Measurements from ENCODE around the gene GEMIN4. TPM values are rescaled to one million over a fixed set of nuclear protein-coding genes. Genes with fewer than 3 reads are reported as not detected.
A peak's percentile ranks its signal among the peaks of the same experiment; 100 is the strongest.

GEMIN4 gene
- total RNA-seq, 2 experiments from 2014 or later = 49.7 to 56.1 TPM

- no peaks in the 10 kb centered on the region for H3K27me3 Mint-ChIP-seq
- ChIA-PET POLR2A (interaction anchor here (0.6 kb wide), 1 partner anchor 11 kb away, joined by 7 read pairs; no protein-coding TSS in a partner anchor), CTCF (interaction anchor here (1.2 to 1.5 kb wide), 2 partner anchors 12 to 14 kb away, joined by 3 to 5 read pairs; partner anchors contain the start of gene GEMIN4)
- peaks cover 69% of the 10 kb centered on the region for H3K36me3 Mint-ChIP-seq (ENCODE audit: low read depth)
- H3K9me3 Mint-ChIP-seq (ENCODE audit: low read depth) = no peaks in the 10 kb centered on the region
- DNase-seq (peak; percentile 78), ATAC-seq (peak; percentile 88)
- H3K4me3 Mint-ChIP-seq = peak overlapping the region; percentile 38
- peaks cover 23% of the 10 kb centered on the region for H3K4me1 Mint-ChIP-seq
- intact Hi-C loops (cut with DNase I, micrococcal nuclease) = loop anchor here in 1 of 2 experiments (1.0 kb wide), 1 partner anchor 97 kb away; no protein-coding TSS in a partner anchor
- H3K27ac Mint-ChIP-seq = peak overlapping the region; percentile 86
Measured at GRCh38 chr17:740240-741017, 11.6 kb downstream of the GEMIN4 start.

- DNase-seq (no peak), ATAC-seq (no peak)
- H3K27me3 Mint-ChIP-seq = peaks cover 6% of the 10 kb centered on the region
- H3K4me1 Mint-ChIP-seq = peaks cover 32% of the 10 kb centered on the region
- intact Hi-C loops (cut with DNase I, micrococcal nuclease) = no loop called here
- no peak overlapping the region for H3K4me3 Mint-ChIP-seq
- no peak overlapping the region for H3K27ac Mint-ChIP-seq
- peaks cover 61% of the 10 kb centered on the region for H3K36me3 Mint-ChIP-seq (ENCODE audit: low read depth)
- H3K9me3 Mint-ChIP-seq (ENCODE audit: low read depth) = no peaks in the 10 kb centered on the region
- ChIA-PET CTCF (interaction anchor here (1.0 to 1.2 kb wide), 2 partner anchors 26 to 33 kb away, joined by 3 to 4 read pairs; no protein-coding TSS in a partner anchor), POLR2A (no interaction called here)
Measured at GRCh38 chr17:737561-738113, 14.4 kb downstream of the GEMIN4 start.

DNA sequence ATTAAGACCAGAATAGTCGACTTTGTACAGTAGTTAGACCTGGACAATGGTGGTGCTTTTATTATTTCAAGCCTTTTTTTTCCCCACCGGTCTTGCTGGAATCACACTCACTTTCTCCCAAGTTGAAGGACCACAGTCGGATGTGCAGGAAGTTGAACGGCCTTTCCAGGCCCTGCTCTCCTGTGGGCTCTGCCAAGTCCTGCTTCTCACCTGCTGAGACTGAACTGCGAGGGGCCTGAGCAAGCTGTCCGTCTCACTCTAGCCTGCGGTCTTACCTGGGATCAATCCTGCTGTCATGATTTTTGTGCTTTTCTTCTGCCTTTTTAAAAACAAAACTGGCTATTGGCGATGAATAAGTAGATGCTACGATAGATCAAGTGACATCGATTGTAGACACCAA lies 18.3 kb downstream of the GEMIN4 start:
- H3K9me3 Mint-ChIP-seq (ENCODE audit: low read depth) = no peaks in the 10 kb centered on the region
- DNase-seq = no peak
- peaks cover 11% of the 10 kb centered on the region for H3K4me1 Mint-ChIP-seq
- intact Hi-C loops (cut with DNase I, micrococcal nuclease) = loop anchor here (2.0 to 5.0 kb wide), 3 partner anchors 19 to 264 kb away; partner anchors contain the start of genes TIMM22 (in 1 of the 2) and VPS53 (in 1 of the 2)
- peak overlapping the region; percentile 87 for H3K4me3 Mint-ChIP-seq
- no peak overlapping the region for H3K27ac Mint-ChIP-seq
- peaks cover 19% of the 10 kb centered on the region for H3K27me3 Mint-ChIP-seq
- H3K36me3 Mint-ChIP-seq (ENCODE audit: low read depth) = peaks cover 33% of the 10 kb centered on the region
- CTCF ChIA-PET = interaction anchor here (0.9 kb wide), 1 partner anchor 17 kb away, joined by 3 read pairs; no protein-coding TSS in a partner anchor
- POLR2A ChIA-PET = interaction anchor here (0.7 kb wide), 1 partner anchor 10 kb away, joined by 5 read pairs; no protein-coding TSS in a partner anchor
- ATAC-seq = no peak

DNA sequence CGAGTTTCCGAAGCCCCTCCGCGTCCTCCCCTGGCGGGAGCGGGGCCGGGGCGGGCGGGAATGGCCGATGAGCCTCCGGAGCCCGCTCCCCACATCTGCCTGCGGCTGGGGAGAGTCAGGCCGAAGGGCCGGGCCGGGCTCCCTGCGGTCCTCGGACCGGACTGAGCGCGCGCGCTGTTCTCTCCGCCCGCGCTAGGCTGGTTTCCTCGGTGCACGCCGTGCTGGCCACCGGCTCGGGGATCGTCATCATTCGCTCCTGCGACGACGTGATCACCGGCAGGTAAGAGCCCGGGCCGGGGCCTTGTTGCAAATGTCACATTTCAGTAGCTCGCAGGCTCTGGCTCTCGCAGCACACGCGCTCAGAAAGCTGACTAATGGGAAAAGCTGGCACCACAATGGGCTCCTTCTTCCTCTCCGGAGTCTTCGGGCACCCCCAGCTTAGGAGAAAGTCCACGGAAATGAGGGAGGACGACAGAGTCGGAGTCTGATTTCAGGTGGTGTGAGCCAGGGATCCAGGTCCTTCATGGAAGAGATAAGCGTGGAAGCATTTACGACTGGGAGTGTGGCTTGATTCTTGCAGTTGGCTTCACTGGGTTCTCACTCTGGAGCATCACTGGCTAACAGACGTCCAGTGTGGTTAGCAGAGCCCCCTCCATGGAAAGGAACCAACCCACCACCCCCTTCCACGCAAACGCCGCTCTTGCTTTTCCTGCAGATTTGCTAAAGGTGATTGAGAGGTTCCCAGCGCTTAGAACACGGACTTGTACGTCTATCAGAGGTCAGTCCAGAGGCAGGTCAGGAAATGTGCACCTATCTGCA lies 19.0 kb downstream of the GEMIN4 start:
- no peaks in the 10 kb centered on the region for H3K9me3 Mint-ChIP-seq (ENCODE audit: low read depth)
- ATAC-seq (peak; percentile 72), DNase-seq (peak; percentile 87)
- POLR2A ChIA-PET = interaction anchor here (0.7 kb wide), 1 partner anchor 11 kb away, joined by 5 read pairs; no protein-coding TSS in a partner anchor
- peaks cover 11% of the 10 kb centered on the region for H3K4me1 Mint-ChIP-seq
- CTCF ChIA-PET = interaction anchor here (0.7 to 0.9 kb wide), 3 partner anchors 18 to 321 kb away, joined by 3 read pairs; no protein-coding TSS in a partner anchor
- peak overlapping the region; percentile 87 for H3K4me3 Mint-ChIP-seq
- peak overlapping the region; percentile 70 for H3K27ac Mint-ChIP-seq
- intact Hi-C loops (cut with DNase I, micrococcal nuclease) = loop anchor here (1.0 to 5.0 kb wide), 6 partner anchors 18 to 264 kb away; partner anchors contain the start of genes VPS53 (in 2 of the 2), GEMIN4 (in 1 of the 2), GLOD4 (in 1 of the 2) and MRM3 (in 1 of the 2)
- peaks cover 19% of the 10 kb centered on the region for H3K27me3 Mint-ChIP-seq
- H3K36me3 Mint-ChIP-seq (ENCODE audit: low read depth) = peaks cover 28% of the 10 kb centered on the region

DNA sequence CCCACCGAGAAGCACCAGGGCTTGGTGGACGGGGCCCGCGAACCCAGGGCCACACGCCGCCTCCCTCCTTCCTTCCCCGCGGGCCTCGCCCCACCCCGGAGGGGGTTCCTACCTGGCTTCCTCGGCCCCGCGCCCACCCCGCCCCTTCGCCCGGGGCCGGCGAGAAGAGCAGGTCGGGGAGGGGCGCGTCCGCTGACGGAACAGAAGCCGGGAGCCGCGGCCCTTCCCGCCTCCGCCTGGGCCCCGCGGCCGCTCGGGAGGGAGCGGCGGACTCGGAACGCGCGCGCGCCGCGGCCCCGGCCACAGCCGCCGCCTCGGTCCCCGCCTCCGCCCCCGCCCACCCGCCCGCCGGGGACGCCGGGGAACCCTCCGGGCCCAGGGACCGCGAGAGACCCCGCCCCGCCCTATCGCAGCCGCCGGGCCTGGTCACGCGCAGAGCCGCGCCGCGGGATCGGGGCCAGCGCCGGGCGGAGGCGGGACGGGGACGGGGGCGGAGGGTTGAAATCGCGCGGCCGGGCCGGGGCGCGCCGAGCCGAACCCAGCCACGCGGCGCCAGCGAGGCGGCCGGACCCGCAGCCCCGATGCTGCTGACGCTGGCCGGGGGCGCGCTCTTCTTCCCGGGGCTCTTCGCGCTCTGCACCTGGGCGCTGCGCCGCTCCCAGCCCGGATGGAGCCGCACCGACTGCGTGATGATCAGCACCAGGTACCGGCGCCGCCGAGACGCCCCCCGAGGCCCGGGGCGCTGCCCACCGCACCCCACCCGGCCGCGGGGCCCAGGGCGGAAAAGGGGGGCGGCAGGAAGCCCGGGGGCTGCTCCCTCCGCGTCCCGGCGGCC lies 19.8 kb downstream of the GEMIN4 start, which contains the start of gene TLCD3A:
TSS of gene TLCD3A (plus strand) at position 530 of the 835 bp plus-strand sequence. CDS start at position 582, 52 bp downstream.
- ATAC-seq (peak; percentile 68), DNase-seq (peak; percentile 77)
- peak within 1 kb of the TSS; percentile 70 for H3K27ac Mint-ChIP-seq
- peak within 1 kb of the TSS; percentile 87 for H3K4me3 Mint-ChIP-seq
- H3K9me3 Mint-ChIP-seq (ENCODE audit: low read depth) = no peaks in the 10 kb centered on the region
- intact Hi-C loops (cut with DNase I, micrococcal nuclease) = loop anchor here (1.0 to 5.0 kb wide), 6 partner anchors 17 to 265 kb away; partner anchors contain the start of genes VPS53 (in 2 of the 2), GEMIN4 (in 1 of the 2), GLOD4 (in 1 of the 2) and MRM3 (in 1 of the 2)
- POLR2A ChIA-PET = interaction anchor here (0.7 kb wide), 1 partner anchor 17 kb away, joined by 5 read pairs; no protein-coding TSS in a partner anchor
- H3K4me1 Mint-ChIP-seq = peaks cover 11% of the 10 kb centered on the region
- H3K27me3 Mint-ChIP-seq = peaks cover 21% of the 10 kb centered on the region
- H3K36me3 Mint-ChIP-seq (ENCODE audit: low read depth) = peaks cover 24% of the 10 kb centered on the region
- CTCF ChIA-PET = interaction anchor here (0.6 to 0.9 kb wide), 3 partner anchors 19 to 248 kb away, joined by 3 read pairs; no protein-coding TSS in a partner anchor

DNA sequence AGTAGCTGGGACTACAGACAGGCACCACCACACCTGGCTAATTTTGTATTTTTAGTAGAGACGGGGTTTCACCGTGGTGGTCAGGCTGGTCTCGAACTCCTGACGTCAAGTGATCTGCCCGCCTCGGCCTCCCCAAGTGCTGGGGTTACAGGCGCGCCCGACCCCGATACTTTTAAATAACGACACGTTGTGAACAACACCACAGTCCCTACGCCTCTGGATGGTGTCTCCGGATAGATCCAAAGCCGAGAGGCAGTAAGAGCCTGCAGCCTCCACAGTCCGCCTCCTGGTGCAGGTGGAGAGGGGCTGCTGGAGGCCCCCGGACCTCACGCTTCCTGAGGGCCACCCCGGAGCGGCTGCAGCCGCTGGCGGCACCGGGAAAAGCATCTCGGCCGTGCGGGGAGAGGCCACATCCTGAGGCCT lies 20.4 kb downstream of the GEMIN4 start:
- ChIA-PET CTCF (no interaction called here), POLR2A (no interaction called here)
- peak overlapping the region; percentile 66 for H3K4me3 Mint-ChIP-seq
- no peak for DNase-seq
- intact Hi-C loops (cut with DNase I, micrococcal nuclease) = loop anchor here (1.0 to 5.0 kb wide), 6 partner anchors 17 to 266 kb away; partner anchors contain the start of genes VPS53 (in 2 of the 2), GEMIN4 (in 1 of the 2), GLOD4 (in 1 of the 2) and MRM3 (in 1 of the 2)
- H3K36me3 Mint-ChIP-seq (ENCODE audit: low read depth) = peaks cover 23% of the 10 kb centered on the region
- H3K9me3 Mint-ChIP-seq (ENCODE audit: low read depth) = no peaks in the 10 kb centered on the region
- ATAC-seq = peak; percentile 5
- H3K27ac Mint-ChIP-seq = no peak overlapping the region
- peaks cover 11% of the 10 kb centered on the region for H3K4me1 Mint-ChIP-seq
- peaks cover 21% of the 10 kb centered on the region for H3K27me3 Mint-ChIP-seq

GRCh38 chr17:728911-729310 lies 23.2 kb downstream of the GEMIN4 start:
- Mint-ChIP-seq H3K9me3 (ENCODE audit: low read depth) (no peaks in the 10 kb centered on the region), H3K27me3 (peaks cover 20% of the 10 kb centered on the region), H3K4me1 (peaks cover 9% of the 10 kb centered on the region), H3K27ac (no peak overlapping the region), H3K4me3 (no peak overlapping the region), H3K36me3 (ENCODE audit: low read depth) (peaks cover 10% of the 10 kb centered on the region)
- intact Hi-C loops (cut with DNase I, micrococcal nuclease) = no loop called here
- CTCF ChIA-PET = interaction anchor here (0.6 to 1.6 kb wide), 2 partner anchors 27 to 317 kb away, joined by 3 to 5 read pairs; no protein-coding TSS in a partner anchor
- DNase-seq (peak; percentile 37), ATAC-seq (no peak)
- POLR2A ChIA-PET = no interaction called here

GRCh38 chr17:726271-726919 lies 25.7 kb downstream of the GEMIN4 start:
- H3K27me3 Mint-ChIP-seq = peaks cover 13% of the 10 kb centered on the region
- CTCF ChIA-PET = interaction anchor here (0.6 kb wide), 1 partner anchor 304 kb away, joined by 4 read pairs; no protein-coding TSS in a partner anchor
- no peaks in the 10 kb centered on the region for H3K9me3 Mint-ChIP-seq (ENCODE audit: low read depth)
- H3K36me3 Mint-ChIP-seq (ENCODE audit: low read depth) = no peaks in the 10 kb centered on the region
- no peaks in the 10 kb centered on the region for H3K4me1 Mint-ChIP-seq
- POLR2A ChIA-PET = no interaction called here
- no peak overlapping the region for H3K27ac Mint-ChIP-seq
- no peak overlapping the region for H3K4me3 Mint-ChIP-seq
- intact Hi-C loops (cut with DNase I, micrococcal nuclease) = no loop called here
- no peak for DNase-seq
- no peak for ATAC-seq

DNA sequence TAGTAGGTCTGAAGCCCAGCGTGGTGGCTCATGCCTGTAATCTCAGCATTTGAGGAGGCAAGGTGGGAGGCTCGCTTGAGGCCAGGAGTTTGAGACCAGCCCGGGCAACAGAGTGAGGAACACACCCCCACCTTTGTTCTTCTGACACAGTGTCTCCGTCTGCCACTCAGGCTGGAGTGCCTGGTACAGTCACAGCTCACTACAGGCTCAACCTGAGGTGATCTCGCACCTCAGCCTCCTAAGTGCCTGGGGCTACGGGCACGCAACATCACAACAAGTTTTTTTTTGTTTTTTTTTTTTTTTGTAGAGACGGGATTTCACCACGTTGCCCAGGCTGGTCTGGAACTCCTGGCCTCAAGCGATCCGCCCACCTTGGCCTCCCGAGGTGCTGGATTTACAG lies 26.3 kb downstream of the GEMIN4 start:
- Mint-ChIP-seq H3K36me3 (ENCODE audit: low read depth) (no peaks in the 10 kb centered on the region), H3K4me3 (no peak overlapping the region)
- POLR2A ChIA-PET = no interaction called here

More for the DNA sequence above, 26.3 kb downstream of the GEMIN4 start:
- intact Hi-C loops (cut with DNase I, micrococcal nuclease) = no loop called here
- ATAC-seq = no peak
- CTCF ChIA-PET = no interaction called here
- Mint-ChIP-seq H3K4me1 (no peaks in the 10 kb centered on the region), H3K27me3 (peaks cover 10% of the 10 kb centered on the region), H3K27ac (no peak overlapping the region), H3K9me3 (ENCODE audit: low read depth) (no peaks in the 10 kb centered on the region)
- DNase-seq = no peak
